ENCODE data around the gene IQGAP2. TPM values are rescaled to one million over a fixed set of nuclear protein-coding genes. Genes with fewer than 3 reads are reported as not detected.
"Not testable (repeated sequence)": the region's sequence is repeated elsewhere in the genome, so short reads cannot be mapped to it uniquely, and the experiment has no call there.

IQGAP2 gene
- polyA plus RNA-seq, 1 experiment = 0.01 TPM

DNA sequence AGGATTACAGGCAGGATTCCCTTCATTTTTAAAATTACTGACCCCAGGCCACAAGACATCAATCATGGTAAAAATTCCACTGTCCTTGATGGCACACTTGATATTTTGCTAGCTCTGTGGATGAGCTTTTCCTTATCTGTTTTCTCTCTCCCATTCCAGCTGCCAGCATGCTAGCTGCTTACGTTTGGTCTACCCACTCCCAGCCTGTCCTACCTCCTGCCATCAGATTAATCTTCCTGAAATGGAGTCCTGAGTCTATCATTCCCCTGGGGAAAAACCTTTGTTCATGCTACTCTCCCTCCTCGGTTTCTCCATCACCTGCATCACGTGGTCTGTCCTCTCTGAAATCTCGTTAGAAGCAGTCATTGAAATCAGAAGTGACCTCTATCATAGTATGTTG lies 111.2 kb downstream of the IQGAP2 start:
- TF ChIP-seq, protein P1, sequence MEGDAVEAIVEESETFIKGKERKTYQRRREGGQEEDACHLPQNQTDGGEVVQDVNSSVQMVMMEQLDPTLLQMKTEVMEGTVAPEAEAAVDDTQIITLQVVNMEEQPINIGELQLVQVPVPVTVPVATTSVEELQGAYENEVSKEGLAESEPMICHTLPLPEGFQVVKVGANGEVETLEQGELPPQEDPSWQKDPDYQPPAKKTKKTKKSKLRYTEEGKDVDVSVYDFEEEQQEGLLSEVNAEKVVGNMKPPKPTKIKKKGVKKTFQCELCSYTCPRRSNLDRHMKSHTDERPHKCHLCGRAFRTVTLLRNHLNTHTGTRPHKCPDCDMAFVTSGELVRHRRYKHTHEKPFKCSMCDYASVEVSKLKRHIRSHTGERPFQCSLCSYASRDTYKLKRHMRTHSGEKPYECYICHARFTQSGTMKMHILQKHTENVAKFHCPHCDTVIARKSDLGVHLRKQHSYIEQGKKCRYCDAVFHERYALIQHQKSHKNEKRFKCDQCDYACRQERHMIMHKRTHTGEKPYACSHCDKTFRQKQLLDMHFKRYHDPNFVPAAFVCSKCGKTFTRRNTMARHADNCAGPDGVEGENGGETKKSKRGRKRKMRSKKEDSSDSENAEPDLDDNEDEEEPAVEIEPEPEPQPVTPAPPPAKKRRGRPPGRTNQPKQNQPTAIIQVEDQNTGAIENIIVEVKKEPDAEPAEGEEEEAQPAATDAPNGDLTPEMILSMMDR (IDR thresholded peaks at IDR 0.05; ENCODE audit: insufficient read depth, low read depth, low read length) = no peak
- DNase-seq (ENCODE audit: low read depth) = no peak
- no peak overlapping the region for H3K4me3 ChIP-seq (ENCODE audit: low read depth, low read length)
- POLR2A ChIA-PET = no interaction called here
- CTCF ChIA-PET = no interaction called here
- no peaks in the 10 kb centered on the region for H3K36me3 ChIP-seq (ENCODE audit: control insufficient read depth, insufficient read depth, low read length)
- no peaks in the 10 kb centered on the region for H3K27me3 ChIP-seq (ENCODE audit: control insufficient read depth, insufficient read depth, low read length)

DNA sequence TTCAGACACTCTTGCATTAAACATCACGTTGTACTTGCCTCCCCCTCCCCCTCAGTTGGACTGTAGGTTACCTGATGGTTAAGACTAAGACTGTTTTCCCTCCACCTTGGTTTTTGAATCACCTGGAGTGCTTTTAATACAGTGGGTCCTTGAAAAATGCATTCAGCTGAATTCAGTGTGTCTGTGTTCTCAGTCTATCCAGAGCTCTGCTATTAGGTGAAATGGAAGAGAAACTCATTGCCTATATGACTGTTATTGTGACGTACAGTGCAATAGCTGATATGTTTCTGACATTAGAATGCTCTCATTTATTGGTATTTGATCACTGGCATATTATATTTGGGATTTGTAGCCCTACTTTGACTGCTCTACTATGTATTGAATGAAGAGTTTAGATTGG lies 111.6 kb downstream of the IQGAP2 start:
- H3K4me3 ChIP-seq (ENCODE audit: low read depth, low read length) = no peak overlapping the region
- no peaks in the 10 kb centered on the region for H3K27me3 ChIP-seq (ENCODE audit: control insufficient read depth, insufficient read depth, low read length)
- no peaks in the 10 kb centered on the region for H3K36me3 ChIP-seq (ENCODE audit: control insufficient read depth, insufficient read depth, low read length)
- CTCF ChIA-PET = no interaction called here
- no peak for DNase-seq (ENCODE audit: low read depth)
- TF ChIP-seq, protein P1 (IDR thresholded peaks at IDR 0.05; ENCODE audit: insufficient read depth, low read depth, low read length) = no peak
- POLR2A ChIA-PET = no interaction called here

DNA sequence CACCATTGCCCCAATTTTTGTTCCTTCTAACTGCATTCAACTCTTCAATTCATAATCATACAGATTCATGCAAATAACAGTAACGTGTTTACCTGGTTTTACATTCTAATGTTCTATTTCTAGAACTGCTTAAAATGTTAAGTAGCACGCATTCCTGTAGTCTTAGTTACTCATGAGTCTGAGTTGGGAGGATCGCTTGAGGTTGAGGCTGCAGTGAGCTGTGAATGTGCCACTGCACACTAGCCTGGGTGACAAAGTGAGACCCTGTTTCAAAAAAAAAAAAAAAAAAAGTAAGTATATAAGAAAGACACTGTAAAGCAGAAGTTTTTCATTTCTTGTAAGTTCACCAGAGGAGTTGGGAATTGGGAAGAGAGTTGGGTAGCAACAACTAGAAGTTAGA lies 114.2 kb downstream of the IQGAP2 start:
- TF ChIP-seq, protein P1 (IDR thresholded peaks at IDR 0.05; ENCODE audit: insufficient read depth, low read depth, low read length) = no peak
- ChIA-PET POLR2A (no interaction called here), CTCF (no interaction called here)
- Histone ChIP-seq H3K4me3 (ENCODE audit: low read depth, low read length) (no peak overlapping the region), H3K36me3 (ENCODE audit: control insufficient read depth, insufficient read depth, low read length) (no peaks in the 10 kb centered on the region), H3K27me3 (ENCODE audit: control insufficient read depth, insufficient read depth, low read length) (no peaks in the 10 kb centered on the region)
- no peak for DNase-seq (ENCODE audit: low read depth)

DNA sequence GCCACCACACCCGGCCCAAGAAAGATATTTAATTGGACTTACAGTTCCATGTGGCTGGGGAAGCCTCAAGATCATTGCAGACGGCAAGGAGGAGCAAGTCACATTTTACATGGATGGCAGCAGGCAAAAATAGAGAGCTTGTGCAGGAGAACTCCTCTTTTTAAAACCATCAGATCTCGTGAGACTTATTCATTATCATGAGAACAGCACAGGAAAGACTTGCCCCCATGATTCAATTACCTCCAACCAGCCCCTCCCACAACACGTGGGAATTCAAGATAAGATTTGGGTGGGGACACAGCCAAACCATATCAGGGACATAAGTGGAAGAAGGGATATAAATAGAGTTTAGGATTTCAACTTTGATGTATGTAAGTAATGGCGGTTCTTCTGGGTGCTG lies 115.2 kb downstream of the IQGAP2 start:
- H3K36me3 ChIP-seq (ENCODE audit: control insufficient read depth, insufficient read depth, low read length); CTCF ChIA-PET; H3K27me3 ChIP-seq (ENCODE audit: control insufficient read depth, insufficient read depth, low read length); DNase-seq (ENCODE audit: low read depth); POLR2A ChIA-PET; H3K4me3 ChIP-seq (ENCODE audit: low read depth, low read length): not testable (repeated sequence)

DNA sequence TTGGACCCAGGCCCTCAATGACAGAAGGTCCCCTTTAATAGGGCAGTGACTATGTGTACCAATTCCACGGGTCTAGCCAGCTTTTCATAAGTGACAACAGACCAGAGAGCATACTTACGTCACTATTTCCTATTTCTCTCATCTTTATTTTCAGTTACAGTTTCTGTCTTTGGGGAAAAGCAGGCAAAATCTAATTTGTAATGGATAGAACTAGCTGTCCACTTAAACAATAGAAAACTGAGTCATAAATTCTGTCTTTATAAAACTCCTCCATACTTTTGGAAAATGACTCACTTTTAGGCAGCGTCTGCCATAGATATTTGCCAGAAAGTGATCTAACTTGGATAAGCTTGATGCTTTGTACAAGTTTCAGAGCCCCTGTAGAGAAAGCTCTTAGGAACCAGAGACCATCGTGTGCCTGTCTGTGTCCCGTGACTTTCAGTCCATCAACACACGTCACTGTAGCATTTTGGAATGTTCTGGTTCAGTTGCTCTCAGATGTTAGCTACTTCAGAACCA lies 118.2 kb downstream of the IQGAP2 start:
- H3K27me3 ChIP-seq (ENCODE audit: control insufficient read depth, insufficient read depth, low read length) = no peaks in the 10 kb centered on the region
- TF ChIP-seq, protein P1 (IDR thresholded peaks at IDR 0.05; ENCODE audit: insufficient read depth, low read depth, low read length) = no peak
- H3K4me3 ChIP-seq (ENCODE audit: low read depth, low read length) = no peak overlapping the region
- POLR2A ChIA-PET = no interaction called here
- H3K36me3 ChIP-seq (ENCODE audit: control insufficient read depth, insufficient read depth, low read length) = no peaks in the 10 kb centered on the region
- CTCF ChIA-PET = interaction anchor here (1.0 kb wide), 1 partner anchor 22 kb away, joined by 3 read pairs; no protein-coding TSS in a partner anchor
- DNase-seq (ENCODE audit: low read depth) = no peak
